Measurements from ENCODE around the gene RREB1.

Gene RREB1

GRCh38 chr6:7295916-7296315, 188.2 kb downstream of the RREB1 start:
- DNase-seq (ENCODE audit: low read depth, low spot score), result no peak

DNA sequence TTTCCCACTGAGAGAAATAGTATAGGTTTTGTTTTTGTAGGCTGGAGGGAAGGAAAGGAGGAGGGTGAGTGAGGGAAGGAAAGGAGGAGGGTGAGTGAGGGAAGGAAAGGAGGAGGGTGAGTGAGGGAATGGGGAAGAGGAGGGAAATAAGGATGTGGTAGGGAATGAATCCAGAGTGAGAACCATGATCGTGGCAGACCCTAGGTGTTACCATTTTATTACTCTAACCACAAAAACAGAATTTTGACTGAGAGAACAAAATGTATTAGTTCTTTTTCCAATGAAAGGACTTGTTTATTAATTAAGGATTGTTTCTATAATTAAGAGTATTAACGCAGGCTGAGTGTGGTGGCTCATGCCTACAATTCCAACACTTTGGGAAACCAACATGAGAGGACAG, 188.8 kb downstream of the RREB1 start:
- no peak for DNase-seq (ENCODE audit: low read depth, low spot score)

GRCh38 chr6:7298113-7298512, 190.4 kb downstream of the RREB1 start:
- no peak for DNase-seq (ENCODE audit: low read depth, low spot score)

DNA sequence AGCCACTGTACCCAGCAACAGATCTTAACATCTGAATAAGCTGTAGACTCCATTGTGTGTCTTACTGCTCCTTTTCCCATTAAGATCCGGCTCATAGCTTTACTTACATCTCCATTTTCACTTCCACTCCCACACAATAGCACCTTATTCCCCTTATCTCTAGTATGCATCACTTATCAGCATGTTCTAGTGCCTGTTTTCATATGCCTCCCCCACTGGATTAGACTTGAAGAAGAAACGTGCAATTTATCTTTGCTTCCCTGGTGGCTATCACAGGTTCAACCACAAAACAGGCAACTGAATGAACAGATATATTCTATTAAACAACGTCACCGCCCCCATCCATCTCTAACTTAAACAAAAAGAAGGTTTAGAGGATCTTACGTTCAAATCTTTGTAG, 193.2 kb downstream of the RREB1 start:
- DNase-seq (ENCODE audit: low read depth, low spot score), result no peak

Measured in activated CD4-positive, CD25-positive, alpha-beta regulatory T cell treated with anti-CD3 and anti-CD28 coated beads, Interleukin-2, amount 50 U/mL, for 16 hours (primary cell).